H1 (cell line): ENCODE measurements around the gene WNT7A.

Experiments
- CHD1 ChIP-seq: IDR thresholded peaks from 2 replicates; pipeline ENCODE4 v1.6.1; 2012; ENCODE audit warnings: low read depth, low read length, improper control_type of control experiment
- CREB1 ChIP-seq: IDR thresholded peaks from 2 replicates; pipeline ENCODE4 v1.6.1; 2012; ENCODE audit warnings: inconsistent platforms
- CTCF ChIP-seq, 3 experiments: IDR thresholded peaks; 1 replicate in 2 of 3; 2 replicates in 1 of 3; pipeline versions ENCODE4 v1.5.1 to v1.6.1; 2011; ENCODE audit warnings: low read length in 3 of 3, mild to moderate bottlenecking in 3 of 3, inconsistent platforms in 2 of 3, low read depth in 1 of 3, moderate library complexity in 1 of 3; ENCODE audit not compliant: insufficient read depth in 1 of 3; ENCODE audit errors: control extremely low read depth in 1 of 3
- EP300 ChIP-seq, 2 experiments: IDR thresholded peaks; 1 replicate in 1 of 2; 2 replicates in 1 of 2; pipeline ENCODE4 v1.6.1; 2011 to 2012; ENCODE audit warnings: low read depth in 2 of 2, low read length in 2 of 2, mild to moderate bottlenecking in 2 of 2, borderline replicate concordance in 1 of 2, inconsistent platforms in 1 of 2, moderate library complexity in 1 of 2
- MAFK ChIP-seq: IDR thresholded peaks from 2 replicates; pipeline ENCODE4 v1.6.1; 2012; ENCODE audit warnings: low read depth, mild to moderate bottlenecking, improper control_type of control experiment, low read length
- MAX ChIP-seq: IDR thresholded peaks from 2 replicates; pipeline ENCODE4 v1.6.1; 2012; ENCODE audit warnings: inconsistent platforms
- POLR2A ChIP-seq, 2 experiments: IDR thresholded peaks; 1 replicate in 1 of 2; 2 replicates in 1 of 2; pipeline ENCODE4 v1.6.1; 2011; ENCODE audit warnings: low read depth in 2 of 2, low read length in 2 of 2, mild to moderate bottlenecking in 2 of 2; ENCODE audit errors: control extremely low read depth in 1 of 2
- POLR2AphosphoS5 ChIP-seq: IDR thresholded peaks from 2 replicates; pipeline ENCODE4 v1.6.1; 2011; ENCODE audit warnings: low read depth, low read length
- RAD21 ChIP-seq, 2 experiments: IDR thresholded peaks in 1 of 2; conservative IDR thresholded peaks in 1 of 2; 2 replicates each; pipeline ENCODE4 v1.6.1; 2011; ENCODE audit warnings: low read depth in 2 of 2, low read length in 2 of 2, improper control_type of control experiment in 1 of 2, inconsistent platforms in 1 of 2, mild to moderate bottlenecking in 1 of 2, moderate library complexity in 1 of 2
- TBP ChIP-seq: IDR thresholded peaks from 2 replicates; pipeline ENCODE4 v1.6.1; 2011; ENCODE audit warnings: low read depth, low read length, improper control_type of control experiment
- TF ChIP-seq, protein P1 (sequence below): IDR thresholded peaks from 2 replicates; pipeline ENCODE4 v1.6.1; 2012; ENCODE audit warnings: low read length, inconsistent platforms
- TF ChIP-seq, protein P2 (sequence below): IDR thresholded peaks from 2 replicates; pipeline ENCODE4 v1.6.1; 2011; ENCODE audit warnings: low read length, improper control_type of control experiment

- TF ChIP-seq POLR2A (IDR thresholded peaks at IDR 0.05; ENCODE audit: control extremely low read depth in 1 of 2, low read depth in 2 of 2, low read length in 2 of 2): no peak
- no peak for TF ChIP-seq RAD21 (IDR thresholded peaks at IDR 0.05 in 1 of 2, conservative IDR thresholded peaks at IDR 0.05 in 1 of 2; ENCODE audit: low read depth in 2 of 2, low read length in 2 of 2)
- TF ChIP-seq, protein P1, sequence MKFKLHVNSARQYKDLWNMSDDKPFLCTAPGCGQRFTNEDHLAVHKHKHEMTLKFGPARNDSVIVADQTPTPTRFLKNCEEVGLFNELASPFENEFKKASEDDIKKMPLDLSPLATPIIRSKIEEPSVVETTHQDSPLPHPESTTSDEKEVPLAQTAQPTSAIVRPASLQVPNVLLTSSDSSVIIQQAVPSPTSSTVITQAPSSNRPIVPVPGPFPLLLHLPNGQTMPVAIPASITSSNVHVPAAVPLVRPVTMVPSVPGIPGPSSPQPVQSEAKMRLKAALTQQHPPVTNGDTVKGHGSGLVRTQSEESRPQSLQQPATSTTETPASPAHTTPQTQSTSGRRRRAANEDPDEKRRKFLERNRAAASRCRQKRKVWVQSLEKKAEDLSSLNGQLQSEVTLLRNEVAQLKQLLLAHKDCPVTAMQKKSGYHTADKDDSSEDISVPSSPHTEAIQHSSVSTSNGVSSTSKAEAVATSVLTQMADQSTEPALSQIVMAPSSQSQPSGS: no peak
- no peak for TF ChIP-seq POLR2AphosphoS5
- no peak for TF ChIP-seq CTCF (IDR thresholded peaks at IDR 0.05; ENCODE audit: control extremely low read depth in 1 of 3, insufficient read depth in 1 of 3, low read depth in 1 of 3, low read length in 3 of 3)
- TF ChIP-seq EP300 (IDR thresholded peaks at IDR 0.05; ENCODE audit: borderline replicate concordance in 1 of 2, low read depth in 2 of 2, low read length in 2 of 2): no peak
- TF ChIP-seq MAFK: no peak
- no peak for TF ChIP-seq CHD1
- TF ChIP-seq, protein P2, sequence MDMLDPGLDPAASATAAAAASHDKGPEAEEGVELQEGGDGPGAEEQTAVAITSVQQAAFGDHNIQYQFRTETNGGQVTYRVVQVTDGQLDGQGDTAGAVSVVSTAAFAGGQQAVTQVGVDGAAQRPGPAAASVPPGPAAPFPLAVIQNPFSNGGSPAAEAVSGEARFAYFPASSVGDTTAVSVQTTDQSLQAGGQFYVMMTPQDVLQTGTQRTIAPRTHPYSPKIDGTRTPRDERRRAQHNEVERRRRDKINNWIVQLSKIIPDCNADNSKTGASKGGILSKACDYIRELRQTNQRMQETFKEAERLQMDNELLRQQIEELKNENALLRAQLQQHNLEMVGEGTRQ: no peak
- no peak for TF ChIP-seq MAX
- no peak for TF ChIP-seq CREB1
- TF ChIP-seq TBP: no peak
These were observed 6.8 kb upstream of the WNT7A start for GRCh38 chr3:13886593-13887129.
